Measurements from ENCODE around the gene FITM1.

FITM1 gene

GRCh38 chr14:24130717-24131548, 474 bp downstream of the FITM1 start:
- no peak for TF ChIP-seq ZBTB7A (IDR thresholded peaks at IDR 0.05; ENCODE audit: low read depth)
- TF ChIP-seq CEBPB (IDR thresholded peaks at IDR 0.05): no peak
- no peak for TF ChIP-seq TCF12 (IDR thresholded peaks at IDR 0.05; ENCODE audit: low read depth)
- no peak for TF ChIP-seq EGR1 (IDR thresholded peaks at IDR 0.05)
- no peak for TF ChIP-seq REST (IDR thresholded peaks at IDR 0.05; ENCODE audit: low read depth)
- TF ChIP-seq TAF1 (IDR thresholded peaks at IDR 0.05; ENCODE audit: low read depth): no peak
- no peak for TF ChIP-seq FOXM1 (IDR thresholded peaks at IDR 0.05; ENCODE audit: borderline replicate concordance, low read depth)
- TF ChIP-seq TEAD4 (IDR thresholded peaks at IDR 0.05): no peak
- no peak for TF ChIP-seq NFIC (IDR thresholded peaks at IDR 0.05)
- TF ChIP-seq EP300 (IDR thresholded peaks at IDR 0.05; ENCODE audit: borderline replicate concordance): no peak
- no peak for TF ChIP-seq USF1 (IDR thresholded peaks at IDR 0.05)
- TF ChIP-seq YY1 (IDR thresholded peaks at IDR 0.05; ENCODE audit: low read depth): no peak

GRCh38 chr14:24131549-24131966, 1.1 kb downstream of the FITM1 start:
- no peak for TF ChIP-seq FOXM1 (IDR thresholded peaks at IDR 0.05; ENCODE audit: borderline replicate concordance, low read depth)
- TF ChIP-seq YY1 (IDR thresholded peaks at IDR 0.05; ENCODE audit: low read depth): no peak
- no peak for TF ChIP-seq TEAD4 (IDR thresholded peaks at IDR 0.05)
- no peak for TF ChIP-seq NFIC (IDR thresholded peaks at IDR 0.05)
- TF ChIP-seq REST (IDR thresholded peaks at IDR 0.05; ENCODE audit: low read depth): no peak
- no peak for TF ChIP-seq MAX (IDR thresholded peaks at IDR 0.05)
- no peak for TF ChIP-seq TCF12 (IDR thresholded peaks at IDR 0.05; ENCODE audit: low read depth)
- no peak for TF ChIP-seq RAD21 (IDR thresholded peaks at IDR 0.05; ENCODE audit: low read depth)
- TF ChIP-seq CREB1 (IDR thresholded peaks at IDR 0.05; ENCODE audit: low read depth): no peak
- TF ChIP-seq USF1 (IDR thresholded peaks at IDR 0.05): no peak
- TF ChIP-seq EP300 (IDR thresholded peaks at IDR 0.05; ENCODE audit: borderline replicate concordance): no peak
- no peak for TF ChIP-seq EGR1 (IDR thresholded peaks at IDR 0.05)
- TF ChIP-seq CEBPB (IDR thresholded peaks at IDR 0.05): no peak
- TF ChIP-seq TAF1 (IDR thresholded peaks at IDR 0.05; ENCODE audit: low read depth): no peak
- TF ChIP-seq ZBTB7A (IDR thresholded peaks at IDR 0.05; ENCODE audit: low read depth): no peak

- TF ChIP-seq RAD21 (IDR thresholded peaks at IDR 0.05; ENCODE audit: low read depth) (no peak), NFIC (IDR thresholded peaks at IDR 0.05) (no peak; the same call in 1 of the 2 replicates), TAF1 (IDR thresholded peaks at IDR 0.05; ENCODE audit: low read depth) (no peak), REST (IDR thresholded peaks at IDR 0.05; ENCODE audit: low read depth) (no peak), USF1 (IDR thresholded peaks at IDR 0.05) (no peak), MAX (IDR thresholded peaks at IDR 0.05) (no peak), TCF12 (IDR thresholded peaks at IDR 0.05; ENCODE audit: low read depth) (no peak), CREB1 (IDR thresholded peaks at IDR 0.05; ENCODE audit: low read depth) (no peak), ZBTB7A (IDR thresholded peaks at IDR 0.05; ENCODE audit: low read depth) (no peak), CEBPB (IDR thresholded peaks at IDR 0.05) (no peak), FOXM1 (IDR thresholded peaks at IDR 0.05; ENCODE audit: borderline replicate concordance, low read depth) (no peak), YY1 (IDR thresholded peaks at IDR 0.05; ENCODE audit: low read depth) (no peak), EP300 (IDR thresholded peaks at IDR 0.05; ENCODE audit: borderline replicate concordance) (no peak), EGR1 (IDR thresholded peaks at IDR 0.05) (no peak), TEAD4 (IDR thresholded peaks at IDR 0.05) (no peak)
Observed at GRCh38 chr14:24132061-24132685, 1.7 kb downstream of the FITM1 start.

All from Ishikawa (cell line).